Kidney glomerular epithelial cell (primary cell): ENCODE data around the gene CDH4.

Experiments used
- DNase-seq: peaks from one replicate; lab custom pipeline; 2025; lab: John Stamatoyannopoulos, UW

The CDH4 gene

GRCh38 chr20:61719691-61720347, 467.8 kb downstream of the CDH4 start:
- DNase-seq = no peak

- no peak for DNase-seq
Observed at GRCh38 chr20:61720348-61720696, 468.3 kb downstream of the CDH4 start.

GRCh38 chr20:61722146-61722678, 470.2 kb downstream of the CDH4 start:
- DNase-seq = no peak

GRCh38 chr20:61723529-61724257, 471.6 kb downstream of the CDH4 start:
- DNase-seq = no peak

- DNase-seq = no peak
Observed at GRCh38 chr20:61724376-61724775, 472.3 kb downstream of the CDH4 start.

GRCh38 chr20:61725145-61725544, 473.1 kb downstream of the CDH4 start:
- no peak for DNase-seq

- DNase-seq = no peak
Observed at GRCh38 chr20:61725966-61726365, 473.9 kb downstream of the CDH4 start.

GRCh38 chr20:61726979-61727378, 474.9 kb downstream of the CDH4 start:
- no peak for DNase-seq

GRCh38 chr20:61727761-61728160, 475.7 kb downstream of the CDH4 start:
- no peak for DNase-seq

GRCh38 chr20:61728326-61728725, 476.3 kb downstream of the CDH4 start:
- no peak for DNase-seq

- no peak for DNase-seq
Observed at GRCh38 chr20:61728786-61729770, 477.0 kb downstream of the CDH4 start.

GRCh38 chr20:61730631-61731362, 478.7 kb downstream of the CDH4 start:
- DNase-seq = no peak

- DNase-seq = no peak
Observed at GRCh38 chr20:61731363-61732181, 479.5 kb downstream of the CDH4 start.

GRCh38 chr20:61732511-61733210, 480.6 kb downstream of the CDH4 start:
- no peak for DNase-seq

GRCh38 chr20:61733216-61733615, 481.2 kb downstream of the CDH4 start:
- DNase-seq = no peak

GRCh38 chr20:61733891-61734732, 482.1 kb downstream of the CDH4 start:
- DNase-seq = no peak

GRCh38 chr20:61734733-61735502, 482.9 kb downstream of the CDH4 start:
- DNase-seq = no peak

- no peak for DNase-seq
Observed at GRCh38 chr20:61735503-61735785, 483.4 kb downstream of the CDH4 start.
